Muscle of leg (tissue), 9 donors: Measurements from ENCODE around the gene KIF25. TPM values are rescaled to one million over a fixed set of nuclear protein-coding genes. Genes with fewer than 3 reads are reported as not detected.

Source experiments
- polyA plus RNA-seq, 8 donors: library from polyadenylated mRNA; unstranded; fragments of 120-200 nt; gene quantifications; one replicate each; pipeline versions ENCODE4 v1.2.1 to v1.2.3, GENCODE V29; 2013; ENCODE audit warnings: inconsistent platforms in 1 of 8, low replicate concordance in 1 of 8; ENCODE audit not compliant: insufficient read length in 8 of 8, insufficient read depth in 1 of 8
- total RNA-seq: library from RNA; stranded (reverse); fragments of 120-200 nt; gene quantifications from one replicate; pipeline ENCODE4 v1.2.4, GENCODE V29; 2013

Gene KIF25
- total and polyA plus RNA-seq, 9 donors, result 0.24 to 1.8 (median 0.69) TPM

Other genes starting within 250 kb of the KIF25 start
- 60.3 TPM for gene AFDN, start 170.8 kb upstream of the KIF25 start, total RNA-seq
- 10 to 100 TPM; 29.7 to 59.2 (median 43.6) TPM for gene AFDN, start 170.8 kb upstream of the KIF25 start, polyA plus RNA-seq
- gene FRMD1, start 81.5 kb downstream of the KIF25 start, total RNA-seq, result 0.13 TPM
- under 1 TPM; 0.23 to 0.89 (median 0.36) TPM for gene FRMD1, start 81.5 kb downstream of the KIF25 start, polyA plus RNA-seq